ENCODE results near the gene JAK2. TPM values are rescaled to one million over a fixed set of nuclear protein-coding genes. Genes with fewer than 3 reads are reported as not detected.

The JAK2 gene
- total and polyA plus RNA-seq, 2 donors (not counting 3 experiments of a cell fraction or from before 2014, with no cell fraction given) = 2.1 to 10.3 TPM

DNA sequence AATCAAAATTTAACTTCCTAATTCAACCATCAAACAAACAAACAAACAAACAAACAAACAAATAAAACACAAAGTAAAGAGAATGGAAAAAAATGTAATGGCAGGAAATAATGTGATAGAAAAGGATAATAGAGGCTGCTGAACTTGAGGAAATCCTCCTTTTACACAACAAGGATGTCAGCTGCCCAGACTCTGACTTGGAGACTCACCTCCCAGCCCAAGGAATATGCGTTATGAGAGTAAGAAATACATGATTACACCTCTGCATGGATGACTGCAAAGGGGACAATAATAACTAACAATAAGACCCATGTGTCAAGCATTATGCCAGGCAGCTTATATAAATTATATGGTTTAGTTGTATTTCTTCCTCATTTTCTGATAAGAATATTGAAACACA is 46.6 kb upstream of the JAK2 start:
- H3K27me3 ChIP-seq (ENCODE audit: control insufficient read depth in 2 of 2, insufficient read depth in 2 of 2, low read length in 2 of 2) = no peaks in the 10 kb centered on the region
- TF ChIP-seq GATA2 (IDR thresholded peaks at IDR 0.05; ENCODE audit: insufficient read depth, insufficient read length, low read depth, low read length) (no peak), CTCF (IDR thresholded peaks at IDR 0.05; ENCODE audit: extremely low read depth in 1 of 2, insufficient read depth in 1 of 2, low read depth in 1 of 2, low read length in 2 of 2) (no peak), EZH2 (IDR thresholded peaks at IDR 0.05; ENCODE audit: borderline replicate concordance, low read depth, low read length, severe bottlenecking) (no peak), POLR2AphosphoS5 (IDR thresholded peaks at IDR 0.05; ENCODE audit: insufficient read depth, low read depth, low read length) (no peak), JUN (IDR thresholded peaks at IDR 0.05; ENCODE audit: borderline replicate concordance, insufficient read depth, insufficient read length, low read depth) (no peak)
- dilution Hi-C loops (cut with MboI; ENCODE audit: extremely low pct_ligation_motif_present, low sequenced_read_pairs) = no loop called here
- H3K4me2 ChIP-seq (ENCODE audit: insufficient read depth, low read length) = no peak overlapping the region
- no peak overlapping the region for H3K4me3 ChIP-seq (replicated peaks in 1 of 3; ENCODE audit: insufficient read depth in 1 of 3, low read depth in 1 of 3, low read length in 3 of 3)
- ChIA-PET CTCF (interaction anchor here (1.0 to 1.9 kb wide), 4 partner anchors 37 to 178 kb away, joined by 3 to 4 read pairs (median 4); partner anchors contain the start of gene JAK2), POLR2A (no interaction called here)
- intact Hi-C loops (cut with micrococcal nuclease) = no loop called here
- no peak overlapping the region for H2AFZ ChIP-seq (ENCODE audit: low read depth, low read length)
- H3K9me3 ChIP-seq (replicated peaks; ENCODE audit: control insufficient read depth, insufficient read depth, low read length) = no peaks in the 10 kb centered on the region
- no peaks in the 10 kb centered on the region for H4K20me1 ChIP-seq (replicated peaks; ENCODE audit: control insufficient read depth, extremely low read depth, insufficient read depth, low read length)
- H3K9ac ChIP-seq (replicated peaks; ENCODE audit: extremely low read depth, insufficient read depth, low read length) = no peak overlapping the region
- H3K36me3 ChIP-seq (ENCODE audit: control insufficient read depth in 2 of 2, extremely low read depth in 1 of 2, insufficient read depth in 2 of 2, low read length in 2 of 2) = no peaks in the 10 kb centered on the region
- peaks cover 23% of the 10 kb centered on the region for H3K4me1 ChIP-seq (ENCODE audit: control insufficient read depth, extremely low read depth, insufficient read depth, low read length)
- H3K27ac ChIP-seq (ENCODE audit: insufficient read depth, low read depth, low read length) = no peak overlapping the region
- H3K9me1 ChIP-seq (replicated peaks; ENCODE audit: control insufficient read depth, extremely low read depth, insufficient read depth, low read length) = no peaks in the 10 kb centered on the region
- no peak for FAIRE-seq
- no TSS peak for BruUV-seq (replicated peaks)
- DNase-seq (ENCODE audit: low read depth, low spot score) = no peak
- no peaks in the 10 kb centered on the region for H3K79me2 ChIP-seq (ENCODE audit: control insufficient read depth, insufficient read depth, low read length)

DNA sequence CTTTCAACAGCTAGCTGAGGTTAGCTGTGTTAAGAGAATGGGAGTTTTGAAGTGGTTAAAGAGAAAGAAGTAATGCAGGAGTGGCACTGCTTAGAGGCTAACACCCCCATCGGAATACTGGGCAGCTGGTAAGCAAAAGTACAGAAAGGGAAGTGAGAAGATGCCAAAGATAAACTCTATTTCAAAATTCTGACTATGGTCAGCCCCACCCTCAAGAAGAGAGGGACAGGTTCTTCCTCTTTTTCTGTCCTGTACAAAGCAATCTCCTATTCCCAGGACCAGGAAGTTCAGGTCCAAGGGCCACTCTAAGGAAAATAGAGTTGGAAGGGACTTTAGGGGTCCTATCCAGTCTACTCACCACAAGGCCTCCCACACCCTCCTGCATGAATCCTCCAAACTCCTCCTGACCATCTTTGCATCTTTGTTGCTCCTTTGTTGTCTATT is 45.9 kb upstream of the JAK2 start:
- H3K4me3 ChIP-seq (replicated peaks in 1 of 3; ENCODE audit: insufficient read depth in 1 of 3, low read depth in 1 of 3, low read length in 3 of 3) = no peak overlapping the region
- H3K9me1 ChIP-seq (replicated peaks; ENCODE audit: control insufficient read depth, extremely low read depth, insufficient read depth, low read length) = no peaks in the 10 kb centered on the region
- DNase-seq (ENCODE audit: low read depth, low spot score) (peak; percentile 13), FAIRE-seq (no peak)
- TF ChIP-seq MYC (IDR thresholded peaks at IDR 0.05; ENCODE audit: low read depth, low read length) = no peak
- TF ChIP-seq FOS (IDR thresholded peaks at IDR 0.05; ENCODE audit: borderline replicate concordance, insufficient read depth, low read length) = no peak
- no peak for TF ChIP-seq JUN (IDR thresholded peaks at IDR 0.05; ENCODE audit: borderline replicate concordance, insufficient read depth, insufficient read length, low read depth)
- TF ChIP-seq, protein P1, sequence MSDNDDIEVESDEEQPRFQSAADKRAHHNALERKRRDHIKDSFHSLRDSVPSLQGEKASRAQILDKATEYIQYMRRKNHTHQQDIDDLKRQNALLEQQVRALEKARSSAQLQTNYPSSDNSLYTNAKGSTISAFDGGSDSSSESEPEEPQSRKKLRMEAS (IDR thresholded peaks at IDR 0.05; ENCODE audit: insufficient read depth, insufficient read length) = no peak
- TF ChIP-seq GATA2 (IDR thresholded peaks at IDR 0.05; ENCODE audit: insufficient read depth, insufficient read length, low read depth, low read length) = no peak
- TF ChIP-seq POLR2A (IDR thresholded peaks at IDR 0.05; ENCODE audit: low read depth, low read length) = no peak
- no peak for TF ChIP-seq POLR2AphosphoS5 (IDR thresholded peaks at IDR 0.05; ENCODE audit: insufficient read depth, low read depth, low read length)
- TF ChIP-seq EZH2 (IDR thresholded peaks at IDR 0.05; ENCODE audit: borderline replicate concordance, low read depth, low read length, severe bottlenecking) = no peak
- no peaks in the 10 kb centered on the region for H3K27me3 ChIP-seq (ENCODE audit: control insufficient read depth in 2 of 2, insufficient read depth in 2 of 2, low read length in 2 of 2)
- H3K4me2 ChIP-seq (ENCODE audit: insufficient read depth, low read length) = no peak overlapping the region
- dilution Hi-C loops (cut with MboI; ENCODE audit: extremely low pct_ligation_motif_present, low sequenced_read_pairs) = no loop called here
- H3K9ac ChIP-seq (replicated peaks; ENCODE audit: extremely low read depth, insufficient read depth, low read length) = no peak overlapping the region
- no peak overlapping the region for H3K27ac ChIP-seq (ENCODE audit: insufficient read depth, low read depth, low read length)
- BruUV-seq (replicated peaks) = no TSS peak
- POLR2A ChIA-PET = no interaction called here
- peak overlapping the region; percentile 20 for H2AFZ ChIP-seq (ENCODE audit: low read depth, low read length)
- no peaks in the 10 kb centered on the region for H3K9me3 ChIP-seq (replicated peaks; ENCODE audit: control insufficient read depth, insufficient read depth, low read length)
- CTCF ChIA-PET = interaction anchor here (1.0 to 1.9 kb wide), 4 partner anchors 37 to 179 kb away, joined by 3 to 4 read pairs (median 4); partner anchors contain the start of gene JAK2
- no peaks in the 10 kb centered on the region for H4K20me1 ChIP-seq (replicated peaks; ENCODE audit: control insufficient read depth, extremely low read depth, insufficient read depth, low read length)
- H3K4me1 ChIP-seq (ENCODE audit: control insufficient read depth, extremely low read depth, insufficient read depth, low read length) = peaks cover 23% of the 10 kb centered on the region
- H3K36me3 ChIP-seq (ENCODE audit: control insufficient read depth in 2 of 2, extremely low read depth in 1 of 2, insufficient read depth in 2 of 2, low read length in 2 of 2) = no peaks in the 10 kb centered on the region
- H3K79me2 ChIP-seq (ENCODE audit: control insufficient read depth, insufficient read depth, low read length) = no peaks in the 10 kb centered on the region
- intact Hi-C loops (cut with micrococcal nuclease) = no loop called here
